HEK293T (cell line): ENCODE data around the gene RPGRIP1L.

Experiments
- CTCF ChIA-PET: fragments of 350-600 bp; formaldehyde crosslinking; extraction: SDS; loops from one replicate; lab custom pipeline; 2021; ENCODE audit warnings: antibody characterized with exemption, inconsistent platforms; lab: Yijun Ruan, JAX
- POLR2A ChIA-PET: fragments of 350-600 bp; formaldehyde crosslinking; extraction: SDS; loops from one replicate; lab custom pipeline; 2020; ENCODE audit warnings: antibody characterized with exemption, inconsistent platforms; lab: Yijun Ruan, JAX
- DNase-seq: peaks from one replicate; pipeline ENCODE4 v3.0.0; 2012; ENCODE audit warnings: mixed read lengths; ENCODE audit errors: extremely low spot score
- ARNT ChIP-seq: fragments of 450-650 bp; IDR thresholded peaks from 2 replicates; pipeline ENCODE4 v1.6.1; 2017; ENCODE audit warnings: mild to moderate bottlenecking
- BHLHE40 ChIP-seq: fragments of 450-650 bp; IDR thresholded peaks from 2 replicates; pipeline ENCODE4 v1.6.1; 2016; ENCODE audit warnings: mild to moderate bottlenecking, moderate library complexity, borderline replicate concordance
- CTBP1 ChIP-seq: fragments of 450-650 bp; IDR thresholded peaks from 2 replicates; pipeline ENCODE4 v1.6.1; 2016; ENCODE audit warnings: borderline replicate concordance
- ELF4 ChIP-seq: fragments of 450-650 bp; IDR thresholded peaks from 2 replicates; pipeline ENCODE4 v1.6.1; 2017; ENCODE audit warnings: antibody characterized with exemption
- FOXA1 ChIP-seq: fragments of 450-650 bp; IDR thresholded peaks from 2 replicates; pipeline ENCODE4 v1.6.1; 2016; ENCODE audit warnings: mild to moderate bottlenecking
- FOXK2 ChIP-seq: fragments of 450-650 bp; IDR thresholded peaks from 2 replicates; pipeline ENCODE4 v1.6.1; 2016; ENCODE audit warnings: mild to moderate bottlenecking
- FOXM1 ChIP-seq: fragments of 450-650 bp; IDR thresholded peaks from 2 replicates; pipeline ENCODE4 v1.6.1; 2017; ENCODE audit warnings: mild to moderate bottlenecking, borderline replicate concordance
- HDGF ChIP-seq: fragments of 450-650 bp; IDR thresholded peaks from 2 replicates; pipeline ENCODE4 v1.6.1; 2017; ENCODE audit warnings: antibody characterized with exemption, borderline replicate concordance
- L3MBTL2 ChIP-seq: fragments of 450-650 bp; conservative IDR thresholded peaks from 2 replicates; pipeline ENCODE4 v1.6.1; 2016; ENCODE audit warnings: mild to moderate bottlenecking
- LEF1 ChIP-seq: fragments of 450-650 bp; IDR thresholded peaks from 2 replicates; pipeline ENCODE4 v1.6.1; 2017; ENCODE audit warnings: mild to moderate bottlenecking, borderline replicate concordance
- NFRKB ChIP-seq: fragments of 450-650 bp; IDR thresholded peaks from 2 replicates; pipeline ENCODE4 v1.6.1; 2016; ENCODE audit warnings: mild to moderate bottlenecking, moderate library complexity
- PKNOX1 ChIP-seq: fragments of 450-650 bp; IDR thresholded peaks from 2 replicates; pipeline ENCODE4 v1.6.1; 2016
- SP1 ChIP-seq: fragments of 450-650 bp; IDR thresholded peaks from 2 replicates; pipeline ENCODE4 v1.6.1; 2017
- SUZ12 ChIP-seq: fragments of 450-650 bp; IDR thresholded peaks from 2 replicates; pipeline ENCODE4 v1.6.1; 2016; ENCODE audit warnings: mild to moderate bottlenecking
- TARDBP ChIP-seq: fragments of 450-650 bp; IDR thresholded peaks from 2 replicates; pipeline ENCODE4 v1.6.1; 2016
- ZNF384 ChIP-seq: fragments of 450-650 bp; IDR thresholded peaks from 2 replicates; pipeline ENCODE4 v1.6.1; 2016

RPGRIP1L gene

GRCh38 chr16:53664724-53665345 lies 38.8 kb downstream of the RPGRIP1L start:
- POLR2A ChIA-PET = no interaction called here
- CTCF ChIA-PET = no interaction called here
- TF ChIP-seq SUZ12 = no peak
- no peak for TF ChIP-seq PKNOX1
- no peak for TF ChIP-seq FOXM1
- no peak for TF ChIP-seq L3MBTL2
- TF ChIP-seq HDGF = no peak
- TF ChIP-seq ZNF384 = no peak
- TF ChIP-seq SP1 = no peak
- TF ChIP-seq TARDBP = no peak
- TF ChIP-seq NFRKB = no peak
- no peak for TF ChIP-seq LEF1
- DNase-seq = no peak

DNA sequence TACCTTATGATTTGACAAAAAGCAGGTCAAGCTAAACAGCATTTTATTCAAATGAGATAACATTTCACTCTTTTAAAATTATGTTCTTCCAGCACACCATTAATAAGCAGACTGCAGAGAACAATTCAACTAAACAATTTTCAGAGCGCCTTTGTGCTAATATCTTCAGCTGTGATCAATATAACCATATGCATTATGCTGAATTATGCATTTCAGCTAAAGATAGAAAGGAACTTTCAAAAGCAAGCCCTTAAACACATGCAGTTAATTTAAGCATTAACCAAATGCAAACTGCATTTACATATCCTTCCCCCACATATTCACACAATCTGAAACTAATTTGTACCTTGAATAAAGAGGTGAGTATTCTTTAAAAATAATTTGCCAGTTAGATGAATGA lies 41.6 kb downstream of the RPGRIP1L start:
- ChIA-PET CTCF (no interaction called here), POLR2A (no interaction called here)
- TF ChIP-seq SUZ12 (no peak), LEF1 (no peak), BHLHE40 (no peak), L3MBTL2 (no peak), SP1 (no peak), ARNT (no peak), CTBP1 (no peak), NFRKB (no peak), FOXA1 (no peak)
- no peak for DNase-seq

DNA sequence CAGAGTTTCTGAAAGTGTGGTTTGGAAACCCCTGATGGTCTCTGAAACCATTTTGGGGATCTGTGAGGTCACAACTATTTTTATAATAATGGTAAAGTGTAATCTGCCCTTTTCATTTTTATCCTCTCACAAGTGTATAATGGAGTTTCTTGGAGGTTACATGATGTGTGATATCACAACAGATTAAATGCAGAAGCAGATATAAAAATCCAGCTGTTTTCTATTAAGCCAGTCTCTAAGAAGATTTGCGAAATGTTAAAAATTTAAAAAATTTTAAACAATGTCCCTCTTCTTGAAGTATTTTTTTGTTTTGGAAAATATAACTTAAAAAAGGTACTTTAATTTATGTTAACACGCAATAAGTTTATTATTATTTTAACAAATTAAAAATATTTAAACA lies 48.7 kb downstream of the RPGRIP1L start:
- ChIA-PET POLR2A (no interaction called here), CTCF (no interaction called here)
- TF ChIP-seq PKNOX1 (no peak), BHLHE40 (no peak), L3MBTL2 (no peak), ELF4 (no peak), CTBP1 (no peak), SP1 (no peak), FOXA1 (no peak), LEF1 (no peak), ZNF384 (no peak), FOXK2 (no peak)
- DNase-seq = no peak

DNA sequence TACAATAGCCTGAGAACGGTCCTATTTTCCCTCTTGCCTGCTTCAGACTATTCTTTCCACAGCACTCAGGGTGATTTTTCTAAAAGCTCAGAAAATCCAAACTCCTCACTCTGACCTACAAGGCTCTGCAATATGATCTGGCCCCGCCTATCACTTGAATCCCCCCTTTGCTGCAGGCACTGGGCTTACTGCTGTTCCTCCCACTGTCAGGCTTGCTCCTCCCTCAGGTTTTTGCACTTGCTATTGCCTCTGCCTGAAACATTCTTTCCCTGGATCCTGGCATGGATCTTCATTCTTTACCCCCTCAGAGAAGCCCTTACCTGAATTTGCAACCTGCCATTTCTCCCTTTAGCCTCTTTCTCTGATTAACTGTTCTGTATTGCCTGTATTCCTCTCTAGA lies 52.3 kb downstream of the RPGRIP1L start:
- no peak for DNase-seq
- CTCF ChIA-PET = no interaction called here

GRCh38 chr16:53646506-53646905 lies 57.2 kb downstream of the RPGRIP1L start:
- ChIA-PET POLR2A (no interaction called here), CTCF (no interaction called here)
- TF ChIP-seq FOXA1 (no peak), SUZ12 (no peak), SP1 (no peak), FOXM1 (no peak), HDGF (no peak), FOXK2 (no peak), TARDBP (no peak), L3MBTL2 (no peak), ELF4 (no peak), LEF1 (no peak), ZNF384 (no peak), PKNOX1 (no peak), ARNT (no peak), BHLHE40 (no peak), NFRKB (no peak), CTBP1 (no peak)
- DNase-seq = no peak

More for the DNA sequence above, 52.3 kb downstream of the RPGRIP1L start:
- TF ChIP-seq NFRKB = no peak
- TF ChIP-seq FOXM1 = no peak
- POLR2A ChIA-PET = no interaction called here

DNA sequence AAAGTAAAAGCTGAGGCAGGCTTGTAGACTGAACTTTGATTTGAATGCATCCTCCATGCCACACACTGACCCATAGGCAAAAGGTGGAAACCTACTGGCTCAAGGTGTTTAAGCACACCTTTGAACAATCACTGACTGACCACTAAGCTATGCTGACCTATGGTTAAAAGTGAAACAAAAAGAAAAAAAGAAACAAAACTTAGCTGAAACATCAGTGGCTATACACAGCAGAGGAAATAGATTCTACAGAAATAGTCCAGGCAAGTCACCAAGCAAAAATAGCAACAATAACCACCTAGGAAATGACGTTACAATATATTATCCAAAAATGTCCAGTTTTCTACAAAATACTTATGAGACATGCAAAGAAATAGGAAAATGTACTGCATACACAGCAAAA lies 60.2 kb downstream of the RPGRIP1L start:
- CTCF ChIA-PET = no interaction called here
- POLR2A ChIA-PET = no interaction called here
- TF ChIP-seq LEF1 = no peak
- no peak for TF ChIP-seq CTBP1
- DNase-seq = no peak

DNA sequence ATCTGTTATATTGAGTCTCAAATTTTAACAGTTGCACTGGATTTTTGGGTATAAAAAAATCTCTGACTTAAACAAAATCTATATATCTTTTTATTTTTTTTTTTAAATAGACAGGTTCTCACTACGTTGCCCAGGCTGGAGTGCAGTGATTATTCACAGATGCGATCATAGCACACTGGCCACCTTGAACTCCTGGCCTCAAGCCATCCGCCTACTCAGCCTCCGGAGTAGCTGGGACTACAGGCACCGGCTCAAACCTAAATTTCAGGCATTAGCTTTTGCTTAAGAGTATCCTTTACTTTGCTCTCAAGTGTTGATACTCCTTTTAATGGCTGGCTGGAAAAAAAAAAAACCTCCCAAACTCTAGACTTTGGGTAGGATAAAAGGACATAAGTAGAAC lies 61.6 kb downstream of the RPGRIP1L start:
- no peak for TF ChIP-seq LEF1
- no peak for TF ChIP-seq L3MBTL2
- no peak for TF ChIP-seq TARDBP
- no peak for TF ChIP-seq FOXA1
- ChIA-PET POLR2A (no interaction called here), CTCF (no interaction called here)
- DNase-seq = no peak
